K562 (cell line): ENCODE results near the gene PRKAR2B. TPM values are rescaled to one million over a fixed set of nuclear protein-coding genes. Genes with fewer than 3 reads are reported as not detected.

ENCODE experiments used
- ATF3 ChIP-seq, 2 experiments: fragments of 450-650 bp in 1 of 2; sonication (generic) in 1 of 2; formaldehyde crosslinking in 1 of 2; IDR thresholded peaks in 1 of 2; conservative IDR thresholded peaks in 1 of 2; 2 replicates each; pipeline versions ENCODE4 v1.6.1 to v1.8.1; 2016 to 2023; ENCODE audit warnings: mild to moderate bottlenecking in 2 of 2, moderate library complexity in 2 of 2, inconsistent platforms in 1 of 2, missing genetic modification reagents in 1 of 2
- POLR2B ChIP-seq: fragments of 450-650 bp; IDR thresholded peaks from 2 replicates; pipeline ENCODE4 v1.6.1; 2018; ENCODE audit warnings: low read depth; ENCODE audit not compliant: partially characterized antibody
- RBM22 ChIP-seq: fragments of 200-400 bp; formaldehyde crosslinking; IDR thresholded peaks from 2 replicates; pipeline ENCODE4 v1.6.1; 2018; ENCODE audit warnings: low read length, low read depth; ENCODE audit not compliant: poor library complexity, severe bottlenecking
- SAP30 ChIP-seq: fragments of 200-600 bp; sonication (generic); IDR thresholded peaks from 2 replicates; pipeline ENCODE4 v1.6.1; 2012; ENCODE audit warnings: borderline replicate concordance, low read depth, mild to moderate bottlenecking, moderate library complexity, low read length, control low read depth, inconsistent platforms; ENCODE audit not compliant: insufficient read depth, poor library complexity, severe bottlenecking
- UBTF ChIP-seq, 2 experiments: IDR thresholded peaks; 2 replicates each; pipeline ENCODE4 v1.6.1; 2012; ENCODE audit warnings: improper control_type of control experiment in 2 of 2, low read depth in 2 of 2, low read length in 2 of 2, borderline replicate concordance in 1 of 2
- ZBTB2 ChIP-seq: fragments of 450-650 bp; IDR thresholded peaks from 2 replicates; pipeline ENCODE4 v1.6.1; 2016; ENCODE audit warnings: antibody characterized with exemption
- ZNF239 ChIP-seq: fragments of 250-450 bp; sonication (Bioruptor Pico); IDR thresholded peaks from 2 replicates; pipeline ENCODE4 v1.4.0; 2020; ENCODE audit warnings: mild to moderate bottlenecking
- ZNF407 ChIP-seq: fragments of 450-650 bp; IDR thresholded peaks from 2 replicates; pipeline ENCODE4 v1.6.1; 2016; ENCODE audit warnings: low read depth
- polyA plus RNA-seq, 8 experiments: library from polyadenylated mRNA; depleted of rRNA in 4 of 8; stranded (reverse) in 5 of 8; unstranded in 3 of 8; fragments of >200 nt; fragmentation: Nextera tagmentation in 2 of 8; fragmentation: Illumina TruSeq in 1 of 8; extraction: Ambion mirVana in 2 of 8; extraction: Trizol in 1 of 8; gene quantifications; 2 replicates each; pipeline versions ENCODE4 v1.2.1 to v1.2.3, GENCODE V29; 2011 to 2014; ENCODE audit warnings: inconsistent platforms in 1 of 8, missing spikeins in 1 of 8
- total RNA-seq, 7 experiments: library from RNA; depleted of rRNA in 6 of 7; stranded (reverse); fragments of >200 nt in 6 of 7; fragmentation: Illumina TruSeq in 2 of 7; extraction: Trizol in 2 of 7; gene quantifications; 2 replicates each; pipeline versions ENCODE4 v1.2.1 to v1.2.3, GENCODE V29; 2011 to 2021; ENCODE audit warnings: low replicate concordance in 1 of 7

The PRKAR2B gene
- total and polyA plus RNA-seq, 9 of the 15 experiments (the other 6 are each of a cell fraction or from before 2014, with no cell fraction given) = 59.0 to 173 (median 129) TPM

- TF ChIP-seq ZNF407 = peak; percentile 17; the same call in 1 of the 2 replicates
- TF ChIP-seq ZNF239 (CRISPR knock-in tag) = no peak
- no peak for TF ChIP-seq POLR2B
- TF ChIP-seq SAP30 = no peak
- TF ChIP-seq RBM22 = no peak
- 0 out of 2 replicates have a peak, but pooled peaks have one; percentile 16 for TF ChIP-seq ZBTB2
- TF ChIP-seq UBTF (IDR thresholded peaks at IDR 0.05; ENCODE audit: borderline replicate concordance in 1 of 2, low read depth in 2 of 2, low read length in 2 of 2) = 0 out of 4 replicates have a peak, but pooled peaks of 1 of the 2 experiments have one; percentile 55
- TF ChIP-seq ATF3 (IDR thresholded peaks at IDR 0.05) = peak; percentile 65
- TF ChIP-seq ATF3 (CRISPR knock-in tag; conservative IDR thresholded peaks at IDR 0.05) = no peak
These were observed 12.4 kb downstream of the PRKAR2B start (continued) for GRCh38 chr7:107056728-107057473.
